ENCODE results near the gene GTF2IRD1. TPM values are rescaled to one million over a fixed set of nuclear protein-coding genes. Genes with fewer than 3 reads are reported as not detected.

GTF2IRD1 gene
- total RNA-seq, 4 donors from 2014 or later, result 28.1 to 41.1 (median 31.0) TPM

DNA sequence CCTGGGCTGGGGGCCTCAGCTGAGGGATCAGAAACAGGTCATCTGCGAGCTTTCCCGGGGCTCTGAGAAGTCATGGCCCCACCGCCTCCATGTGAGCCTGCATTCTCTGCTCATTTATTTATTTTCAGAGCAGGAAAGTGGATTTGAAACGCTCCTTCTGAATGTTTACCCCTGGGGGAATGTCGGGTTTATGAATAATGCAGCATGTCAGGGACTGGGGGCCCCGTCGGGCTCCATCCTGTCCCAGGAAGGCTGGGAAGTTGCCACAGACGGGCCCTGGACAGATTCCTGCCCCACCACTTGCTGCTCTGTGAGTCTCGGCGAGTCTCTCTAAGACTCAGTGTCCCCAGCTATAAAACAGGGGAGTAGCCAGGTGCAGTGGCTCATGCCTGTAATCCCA is 11.9 kb upstream of the GTF2IRD1 start:
- H3K36me3 ChIP-seq, result no peaks in the 10 kb centered on the region
- no peaks in the 10 kb centered on the region for H3K9me3 ChIP-seq
- no peak overlapping the region for H3K27ac ChIP-seq
- intact Hi-C loops (cut with DNase I), result loop anchor here (10.0 kb wide), 1 partner anchor 123 kb away; no protein-coding TSS in a partner anchor
- H3K27me3 ChIP-seq, result no peaks in the 10 kb centered on the region
- 76 to 85% methylated on average over 10 of the region's 10 CpGs for WGBS, 2 donors
- TF ChIP-seq POLR2A (IDR thresholded peaks at IDR 0.05) (no peak), CTCF (IDR thresholded peaks at IDR 0.05) (no peak)
- no peak overlapping the region for H3K4me3 ChIP-seq (replicated peaks in 1 of 3)
- no peak for DNase-seq
- peaks cover 6 to 12% of the 10 kb centered on the region in 2 donors for H3K4me1 ChIP-seq

- Histone ChIP-seq H3K9me3 (no peaks in the 10 kb centered on the region), H3K4me1 (peaks cover 6 to 12% of the 10 kb centered on the region in 2 donors), H3K36me3 (no peaks in the 10 kb centered on the region), H3K4me3 (replicated peaks in 1 of 3) (no peak overlapping the region), H3K27me3 (no peaks in the 10 kb centered on the region), H3K27ac (no peak overlapping the region)
- TF ChIP-seq CTCF (IDR thresholded peaks at IDR 0.05), result no peak
- TF ChIP-seq POLR2A (IDR thresholded peaks at IDR 0.05), result no peak
- intact Hi-C loops (cut with DNase I), result loop anchor here (10.0 kb wide), 1 partner anchor 121 kb away; no protein-coding TSS in a partner anchor
- WGBS, 2 donors, result 79 to 89% methylated on average over 17 to 20 of the region's 21 CpGs
- no peak for DNase-seq
Measured at GRCh38 chr7:74443543-74444247, 10.0 kb upstream of the GTF2IRD1 start.

GRCh38 chr7:74449144-74449543 is 4.6 kb upstream of the GTF2IRD1 start:
- Histone ChIP-seq H3K36me3 (no peaks in the 10 kb centered on the region), H3K4me1 (peaks cover 0 to 9% of the 10 kb centered on the region in 2 donors), H3K27ac (no peak overlapping the region), H3K4me3 (replicated peaks in 1 of 3) (no peak overlapping the region), H3K9me3 (no peaks in the 10 kb centered on the region), H3K27me3 (no peaks in the 10 kb centered on the region)
- TF ChIP-seq CTCF (IDR thresholded peaks at IDR 0.05) (no peak), POLR2A (IDR thresholded peaks at IDR 0.05) (no peak)
- no peak for DNase-seq
- 93 to 99% methylated on average over 4 of the region's 4 CpGs for WGBS, 2 donors
- intact Hi-C loops (cut with DNase I), result loop anchor here (10.0 kb wide), 1 partner anchor 116 kb away; no protein-coding TSS in a partner anchor

DNA sequence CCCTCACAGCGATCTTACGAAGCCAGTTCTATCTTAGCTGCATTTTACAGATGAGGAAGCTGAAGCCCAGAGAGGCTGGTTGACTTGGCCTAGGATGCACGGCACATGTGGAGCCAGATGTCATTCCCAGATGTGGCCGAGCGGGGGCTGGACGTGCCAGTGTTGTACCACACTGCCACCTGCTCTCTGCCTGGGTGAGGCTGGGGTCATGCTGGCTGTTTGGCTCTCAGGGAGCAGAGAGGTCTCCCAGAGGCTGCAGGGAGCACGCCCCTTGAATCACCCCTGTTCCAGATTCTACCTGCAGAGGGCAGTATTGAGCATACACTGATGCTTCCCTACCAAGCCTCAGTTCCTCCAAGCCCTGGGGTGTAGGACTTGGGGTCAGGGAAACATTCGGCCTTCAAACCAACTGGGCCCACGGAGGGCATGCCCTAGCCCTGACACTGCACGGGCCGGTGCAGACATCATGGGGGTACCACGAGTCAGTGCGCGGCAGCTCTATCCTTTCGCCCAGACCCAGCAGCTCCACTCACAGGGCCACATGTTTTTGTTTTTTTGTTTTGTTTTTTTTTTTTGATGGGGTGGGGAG is 3.8 kb upstream of the GTF2IRD1 start:
- no peaks in the 10 kb centered on the region for H3K9me3 ChIP-seq
- peak; percentile 34 to 41 for DNase-seq
- intact Hi-C loops (cut with DNase I), result loop anchor here (10.0 kb wide), 1 partner anchor 115 kb away; no protein-coding TSS in a partner anchor

More for the DNA sequence above, 3.8 kb upstream of the GTF2IRD1 start:
- 84 to 85% methylated on average over 10 to 12 of the region's 15 CpGs for WGBS, 2 donors
- Histone ChIP-seq H3K36me3 (no peaks in the 10 kb centered on the region), H3K27me3 (no peaks in the 10 kb centered on the region), H3K4me3 (replicated peaks in 1 of 3) (no peak overlapping the region), H3K27ac (no peak overlapping the region), H3K4me1 (peaks cover 5 to 9% of the 10 kb centered on the region in 2 donors)
- no peak for TF ChIP-seq POLR2A (IDR thresholded peaks at IDR 0.05)
- peak; percentile 41 to 79 (median 63) for TF ChIP-seq CTCF (IDR thresholded peaks at IDR 0.05)
